GM19025 (cell line): ENCODE results near the gene MSH3.
"Not testable (repeated sequence)": the region's sequence is repeated elsewhere in the genome, so short reads cannot be mapped to it uniquely, and the experiment has no call there.

Experiments used
- ATAC-seq: cut with Tn5 transposase; IDR thresholded peaks from one replicate; pipeline ENCODE4 v1.9.1; 2021; ENCODE audit warnings: mild to moderate bottlenecking, low read depth, moderate library complexity; ENCODE audit not compliant: unreplicated experiment

Gene MSH3

GRCh38 chr5:80655231-80655774, 851 bp downstream of the MSH3 start:
- no peak for ATAC-seq

GRCh38 chr5:80656425-80656824, 2.0 kb downstream of the MSH3 start:
- ATAC-seq: no peak

GRCh38 chr5:80659106-80659505, 4.7 kb downstream of the MSH3 start:
- no peak for ATAC-seq

GRCh38 chr5:80660661-80661060, 6.2 kb downstream of the MSH3 start:
- not testable (repeated sequence) for ATAC-seq

GRCh38 chr5:80662108-80662507, 7.7 kb downstream of the MSH3 start:
- ATAC-seq: no peak

- ATAC-seq: no peak
Measured at GRCh38 chr5:80665057-80665456, 10.6 kb downstream of the MSH3 start.

- ATAC-seq: no peak
Measured at GRCh38 chr5:80667384-80667783, 12.9 kb downstream of the MSH3 start.

GRCh38 chr5:80668016-80668969, 13.8 kb downstream of the MSH3 start:
- peak; percentile 54 for ATAC-seq

GRCh38 chr5:80672140-80672736, 17.8 kb downstream of the MSH3 start:
- ATAC-seq: no peak

GRCh38 chr5:80676706-80677105, 22.3 kb downstream of the MSH3 start:
- no peak for ATAC-seq

GRCh38 chr5:80686757-80687156, 32.3 kb downstream of the MSH3 start:
- ATAC-seq: no peak

- ATAC-seq: no peak
Measured at GRCh38 chr5:80688648-80689420, 34.4 kb downstream of the MSH3 start.

GRCh38 chr5:80689627-80690026, 35.2 kb downstream of the MSH3 start:
- ATAC-seq: no peak

GRCh38 chr5:80695666-80696065, 41.2 kb downstream of the MSH3 start:
- ATAC-seq: no peak

- ATAC-seq: no peak
Measured at GRCh38 chr5:80696450-80696849, 42.0 kb downstream of the MSH3 start.

- no peak for ATAC-seq
Measured at GRCh38 chr5:80697100-80697499, 42.6 kb downstream of the MSH3 start.

- ATAC-seq: no peak
Measured at GRCh38 chr5:80698369-80698768, 43.9 kb downstream of the MSH3 start.

GRCh38 chr5:80701597-80701996, 47.1 kb downstream of the MSH3 start:
- no peak for ATAC-seq

- ATAC-seq: no peak
Measured at GRCh38 chr5:80703291-80703690, 48.8 kb downstream of the MSH3 start.

- no peak for ATAC-seq
Measured at GRCh38 chr5:80703747-80704146, 49.3 kb downstream of the MSH3 start.

- no peak for ATAC-seq
Measured at GRCh38 chr5:80704221-80704620, 49.8 kb downstream of the MSH3 start.
